ENCODE results near the gene LGR6.

LGR6 gene

DNA sequence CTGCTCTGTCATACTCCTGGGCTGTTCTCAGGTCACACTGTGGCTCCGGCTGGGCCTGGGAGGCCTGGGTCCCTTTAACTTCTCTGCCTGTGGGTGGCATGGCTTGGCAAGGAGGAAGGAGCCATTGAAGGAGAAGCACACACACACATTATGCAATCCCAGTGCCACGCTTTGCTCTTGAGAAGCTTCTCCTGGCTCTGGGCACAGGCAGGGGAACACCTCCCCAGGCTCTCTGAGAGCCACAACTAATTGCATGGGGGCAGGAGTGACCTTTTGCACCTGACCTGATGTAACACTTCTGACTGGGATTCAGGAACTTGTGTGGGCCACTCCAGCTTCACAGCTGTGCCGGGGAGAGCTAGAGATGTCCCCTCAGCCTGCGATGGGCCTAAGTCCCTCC, 23.1 kb downstream of the LGR6 start:
- TF ChIP-seq, protein P1, sequence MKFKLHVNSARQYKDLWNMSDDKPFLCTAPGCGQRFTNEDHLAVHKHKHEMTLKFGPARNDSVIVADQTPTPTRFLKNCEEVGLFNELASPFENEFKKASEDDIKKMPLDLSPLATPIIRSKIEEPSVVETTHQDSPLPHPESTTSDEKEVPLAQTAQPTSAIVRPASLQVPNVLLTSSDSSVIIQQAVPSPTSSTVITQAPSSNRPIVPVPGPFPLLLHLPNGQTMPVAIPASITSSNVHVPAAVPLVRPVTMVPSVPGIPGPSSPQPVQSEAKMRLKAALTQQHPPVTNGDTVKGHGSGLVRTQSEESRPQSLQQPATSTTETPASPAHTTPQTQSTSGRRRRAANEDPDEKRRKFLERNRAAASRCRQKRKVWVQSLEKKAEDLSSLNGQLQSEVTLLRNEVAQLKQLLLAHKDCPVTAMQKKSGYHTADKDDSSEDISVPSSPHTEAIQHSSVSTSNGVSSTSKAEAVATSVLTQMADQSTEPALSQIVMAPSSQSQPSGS (tag by site-specific recombination; IDR thresholded peaks at IDR 0.05; ENCODE audit: low read depth) = no peak
- no peak for TF ChIP-seq ZNF596 (tag by site-specific recombination; IDR thresholded peaks at IDR 0.05)
- TF ChIP-seq ZFHX2 (tag by site-specific recombination; conservative IDR thresholded peaks at IDR 0.05) = peak; percentile 36; the same call in 1 of the 2 replicates
- peak; percentile 44; the same call in 1 of the 2 replicates for TF ChIP-seq GLIS1 (tag by site-specific recombination; IDR thresholded peaks at IDR 0.05)
- Histone ChIP-seq H3K36me3 (ENCODE audit: control insufficient read depth in 2 of 2, insufficient read depth in 1 of 2, low read length in 2 of 2) (no peaks in the 10 kb centered on the region), H3K4me3 (ENCODE audit: low read depth, low read length) (no peak overlapping the region), H3K9me3 (ENCODE audit: control insufficient read depth, insufficient read depth, low read depth, low read length) (no peaks in the 10 kb centered on the region), H3K4me1 (ENCODE audit: control insufficient read depth, insufficient read depth, low read length) (no peaks in the 10 kb centered on the region), H3K27ac (ENCODE audit: extremely low read depth, low read depth, low read length) (no peak overlapping the region)
- CTCF ChIA-PET = interaction anchor here (0.6 to 5.8 kb wide), 2 partner anchors 7 to 1287 kb away, joined by 3 to 28 read pairs; no protein-coding TSS in a partner anchor
- POLR2A ChIA-PET = no interaction called here

DNA sequence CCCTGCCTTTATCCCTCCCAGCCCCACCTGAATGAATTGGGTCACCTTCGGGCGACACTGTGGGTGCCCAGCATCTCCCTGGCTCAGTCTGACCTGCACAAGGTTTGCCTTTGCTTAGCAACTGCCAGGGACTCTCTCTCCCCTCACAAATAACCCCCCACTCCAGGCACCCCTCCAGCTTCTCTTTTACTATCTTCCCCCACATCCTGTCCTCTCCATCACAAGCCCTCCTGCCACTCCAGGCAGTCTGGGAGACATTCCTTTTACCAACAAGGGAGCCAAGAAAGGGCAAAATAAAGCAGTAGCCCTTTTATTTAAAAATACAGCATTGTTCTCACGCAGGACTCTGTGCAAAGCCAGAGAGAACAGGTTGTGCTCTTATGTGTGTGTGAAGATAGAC, 23.9 kb downstream of the LGR6 start:
- ChIA-PET POLR2A (no interaction called here), CTCF (interaction anchor here (0.9 to 1.4 kb wide), 2 partner anchors 25 to 61 kb away, joined by 3 read pairs; no protein-coding TSS in a partner anchor)
- TF ChIP-seq GLIS1 (tag by site-specific recombination; IDR thresholded peaks at IDR 0.05) = 0 out of 2 replicates have a peak, but pooled peaks have one; percentile 12
- TF ChIP-seq HOXA7 (CRISPR knock-in tag; IDR thresholded peaks at IDR 0.05; ENCODE audit: borderline replicate concordance) = no peak
- TF ChIP-seq, protein P2, sequence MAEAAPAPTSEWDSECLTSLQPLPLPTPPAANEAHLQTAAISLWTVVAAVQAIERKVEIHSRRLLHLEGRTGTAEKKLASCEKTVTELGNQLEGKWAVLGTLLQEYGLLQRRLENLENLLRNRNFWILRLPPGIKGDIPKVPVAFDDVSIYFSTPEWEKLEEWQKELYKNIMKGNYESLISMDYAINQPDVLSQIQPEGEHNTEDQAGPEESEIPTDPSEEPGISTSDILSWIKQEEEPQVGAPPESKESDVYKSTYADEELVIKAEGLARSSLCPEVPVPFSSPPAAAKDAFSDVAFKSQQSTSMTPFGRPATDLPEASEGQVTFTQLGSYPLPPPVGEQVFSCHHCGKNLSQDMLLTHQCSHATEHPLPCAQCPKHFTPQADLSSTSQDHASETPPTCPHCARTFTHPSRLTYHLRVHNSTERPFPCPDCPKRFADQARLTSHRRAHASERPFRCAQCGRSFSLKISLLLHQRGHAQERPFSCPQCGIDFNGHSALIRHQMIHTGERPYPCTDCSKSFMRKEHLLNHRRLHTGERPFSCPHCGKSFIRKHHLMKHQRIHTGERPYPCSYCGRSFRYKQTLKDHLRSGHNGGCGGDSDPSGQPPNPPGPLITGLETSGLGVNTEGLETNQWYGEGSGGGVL (tag by site-specific recombination; IDR thresholded peaks at IDR 0.05) = peak; percentile 85
- H3K4me1 ChIP-seq (ENCODE audit: control insufficient read depth, insufficient read depth, low read length) = no peaks in the 10 kb centered on the region
- H3K36me3 ChIP-seq (ENCODE audit: control insufficient read depth in 2 of 2, insufficient read depth in 1 of 2, low read length in 2 of 2) = no peaks in the 10 kb centered on the region
- H3K4me3 ChIP-seq (ENCODE audit: low read depth, low read length) = no peak overlapping the region
- no peak overlapping the region for H3K27ac ChIP-seq (ENCODE audit: extremely low read depth, low read depth, low read length)
- no peaks in the 10 kb centered on the region for H3K9me3 ChIP-seq (ENCODE audit: control insufficient read depth, insufficient read depth, low read depth, low read length)

DNA sequence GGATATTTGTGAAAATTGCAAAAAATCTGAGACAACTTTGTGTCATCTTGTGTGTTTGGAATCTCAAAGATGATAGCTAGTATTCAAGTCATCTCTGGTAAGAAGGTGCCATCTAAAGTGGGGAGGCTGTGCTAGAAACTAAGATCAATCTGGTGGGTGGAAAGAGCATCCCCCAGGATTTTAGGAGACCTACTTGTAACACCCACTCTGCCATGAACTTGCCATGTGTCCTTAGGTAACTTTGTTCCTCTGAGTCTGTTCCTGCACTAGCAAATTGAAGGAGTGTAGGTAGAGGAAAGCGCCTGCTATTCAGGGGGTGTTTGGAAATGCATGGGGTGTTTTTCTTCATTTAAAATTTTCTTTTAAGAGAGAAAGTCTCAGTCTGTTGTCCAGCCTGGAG, 24.4 kb downstream of the LGR6 start:
- no peaks in the 10 kb centered on the region for H3K9me3 ChIP-seq (ENCODE audit: control insufficient read depth, insufficient read depth, low read depth, low read length)
- TF ChIP-seq, protein P3, sequence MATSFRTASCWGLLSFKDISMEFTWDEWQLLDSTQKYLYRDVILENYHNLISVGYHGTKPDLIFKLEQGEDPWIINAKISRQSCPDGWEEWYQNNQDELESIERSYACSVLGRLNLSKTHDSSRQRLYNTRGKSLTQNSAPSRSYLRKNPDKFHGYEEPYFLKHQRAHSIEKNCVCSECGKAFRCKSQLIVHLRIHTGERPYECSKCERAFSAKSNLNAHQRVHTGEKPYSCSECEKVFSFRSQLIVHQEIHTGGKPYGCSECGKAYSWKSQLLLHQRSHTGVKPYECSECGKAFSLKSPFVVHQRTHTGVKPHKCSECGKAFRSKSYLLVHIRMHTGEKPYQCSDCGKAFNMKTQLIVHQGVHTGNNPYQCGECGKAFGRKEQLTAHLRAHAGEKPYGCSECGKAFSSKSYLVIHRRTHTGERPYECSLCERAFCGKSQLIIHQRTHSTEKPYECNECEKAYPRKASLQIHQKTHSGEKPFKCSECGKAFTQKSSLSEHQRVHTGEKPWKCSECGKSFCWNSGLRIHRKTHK (tag by site-specific recombination; IDR thresholded peaks at IDR 0.05) = no peak
- peak; percentile 82 for TF ChIP-seq ZFHX2 (tag by site-specific recombination; conservative IDR thresholded peaks at IDR 0.05)
- peak; percentile 77 for TF ChIP-seq EGR2 (tag by site-specific recombination; IDR thresholded peaks at IDR 0.05; ENCODE audit: low read depth)
- TF ChIP-seq ZNF549 (tag by site-specific recombination; IDR thresholded peaks at IDR 0.05) = no peak
- TF ChIP-seq, protein P4, sequence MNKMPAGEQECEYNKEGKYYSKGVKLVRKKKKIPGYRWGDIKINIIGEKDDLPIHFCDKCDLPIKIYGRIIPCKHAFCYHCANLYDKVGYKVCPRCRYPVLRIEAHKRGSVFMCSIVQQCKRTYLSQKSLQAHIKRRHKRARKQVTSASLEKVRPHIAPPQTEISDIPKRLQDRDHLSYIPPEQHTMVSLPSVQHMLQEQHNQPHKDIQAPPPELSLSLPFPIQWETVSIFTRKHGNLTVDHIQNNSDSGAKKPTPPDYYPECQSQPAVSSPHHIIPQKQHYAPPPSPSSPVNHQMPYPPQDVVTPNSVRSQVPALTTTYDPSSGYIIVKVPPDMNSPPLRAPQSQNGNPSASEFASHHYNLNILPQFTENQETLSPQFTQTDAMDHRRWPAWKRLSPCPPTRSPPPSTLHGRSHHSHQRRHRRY (tag by site-specific recombination; IDR thresholded peaks at IDR 0.05) = no peak
- TF ChIP-seq ZNF394 (tag by site-specific recombination; IDR thresholded peaks at IDR 0.05; ENCODE audit: borderline replicate concordance) = no peak
- TF ChIP-seq, protein P5, sequence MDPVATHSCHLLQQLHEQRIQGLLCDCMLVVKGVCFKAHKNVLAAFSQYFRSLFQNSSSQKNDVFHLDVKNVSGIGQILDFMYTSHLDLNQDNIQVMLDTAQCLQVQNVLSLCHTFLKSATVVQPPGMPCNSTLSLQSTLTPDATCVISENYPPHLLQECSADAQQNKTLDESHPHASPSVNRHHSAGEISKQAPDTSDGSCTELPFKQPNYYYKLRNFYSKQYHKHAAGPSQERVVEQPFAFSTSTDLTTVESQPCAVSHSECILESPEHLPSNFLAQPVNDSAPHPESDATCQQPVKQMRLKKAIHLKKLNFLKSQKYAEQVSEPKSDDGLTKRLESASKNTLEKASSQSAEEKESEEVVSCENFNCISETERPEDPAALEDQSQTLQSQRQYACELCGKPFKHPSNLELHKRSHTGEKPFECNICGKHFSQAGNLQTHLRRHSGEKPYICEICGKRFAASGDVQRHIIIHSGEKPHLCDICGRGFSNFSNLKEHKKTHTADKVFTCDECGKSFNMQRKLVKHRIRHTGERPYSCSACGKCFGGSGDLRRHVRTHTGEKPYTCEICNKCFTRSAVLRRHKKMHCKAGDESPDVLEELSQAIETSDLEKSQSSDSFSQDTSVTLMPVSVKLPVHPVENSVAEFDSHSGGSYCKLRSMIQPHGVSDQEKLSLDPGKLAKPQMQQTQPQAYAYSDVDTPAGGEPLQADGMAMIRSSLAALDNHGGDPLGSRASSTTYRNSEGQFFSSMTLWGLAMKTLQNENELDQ (tag by site-specific recombination; IDR thresholded peaks at IDR 0.05; ENCODE audit: low read depth) = no peak
- no peak for TF ChIP-seq ZNF311 (tag by site-specific recombination; IDR thresholded peaks at IDR 0.05; ENCODE audit: borderline replicate concordance)
- TF ChIP-seq, protein P6, sequence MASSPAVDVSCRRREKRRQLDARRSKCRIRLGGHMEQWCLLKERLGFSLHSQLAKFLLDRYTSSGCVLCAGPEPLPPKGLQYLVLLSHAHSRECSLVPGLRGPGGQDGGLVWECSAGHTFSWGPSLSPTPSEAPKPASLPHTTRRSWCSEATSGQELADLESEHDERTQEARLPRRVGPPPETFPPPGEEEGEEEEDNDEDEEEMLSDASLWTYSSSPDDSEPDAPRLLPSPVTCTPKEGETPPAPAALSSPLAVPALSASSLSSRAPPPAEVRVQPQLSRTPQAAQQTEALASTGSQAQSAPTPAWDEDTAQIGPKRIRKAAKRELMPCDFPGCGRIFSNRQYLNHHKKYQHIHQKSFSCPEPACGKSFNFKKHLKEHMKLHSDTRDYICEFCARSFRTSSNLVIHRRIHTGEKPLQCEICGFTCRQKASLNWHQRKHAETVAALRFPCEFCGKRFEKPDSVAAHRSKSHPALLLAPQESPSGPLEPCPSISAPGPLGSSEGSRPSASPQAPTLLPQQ (tag by site-specific recombination; IDR thresholded peaks at IDR 0.05) = no peak
- H3K36me3 ChIP-seq (ENCODE audit: control insufficient read depth in 2 of 2, insufficient read depth in 1 of 2, low read length in 2 of 2) = no peaks in the 10 kb centered on the region
- ChIA-PET POLR2A (no interaction called here), CTCF (interaction anchor here (0.9 to 1.4 kb wide), 2 partner anchors 25 to 61 kb away, joined by 3 read pairs; no protein-coding TSS in a partner anchor)
- no peaks in the 10 kb centered on the region; the same call in 1 of the 2 replicates for H3K4me1 ChIP-seq (ENCODE audit: control insufficient read depth, insufficient read depth, low read length)
- H3K4me3 ChIP-seq (ENCODE audit: low read depth, low read length) = no peak overlapping the region
- H3K27ac ChIP-seq (ENCODE audit: extremely low read depth, low read depth, low read length) = no peak overlapping the region
